H9 (cell line): ENCODE results near the gene TBC1D5. TPM values are rescaled to one million over a fixed set of nuclear protein-coding genes. Genes with fewer than 3 reads are reported as not detected.

ENCODE experiments used
- DNase-seq: peaks from one replicate; pipeline ENCODE4 v3.0.0-alpha.2; 2017
- H2AFZ ChIP-seq: one replicate; pipeline ENCODE4 v1.6.1; 2013; ENCODE audit warnings: mild to moderate bottlenecking, low read length, control low read depth, moderate library complexity
- H2AK5ac ChIP-seq: 2 replicates; pipeline ENCODE4 v1.6.1; 2013; ENCODE audit warnings: low read length, control low read depth, mixed read lengths; ENCODE audit not compliant: insufficient read length
- H2BK120ac ChIP-seq: one replicate; pipeline ENCODE4 v1.6.1; 2013; ENCODE audit warnings: low read depth, mild to moderate bottlenecking, low read length, control low read depth, inconsistent platforms; ENCODE audit not compliant: poor library complexity, severe bottlenecking
- H2BK12ac ChIP-seq: 2 replicates; pipeline ENCODE4 v1.6.1; 2013; ENCODE audit warnings: low read length, control low read depth, mixed read lengths, low read depth; ENCODE audit not compliant: insufficient read length
- H2BK15ac ChIP-seq: 2 replicates; pipeline ENCODE4 v1.6.1; 2013; ENCODE audit warnings: low read depth, low read length, control low read depth
- H2BK20ac ChIP-seq: one replicate; pipeline ENCODE4 v1.6.1; 2013; ENCODE audit warnings: low read depth, mild to moderate bottlenecking, low read length, control low read depth, inconsistent platforms; ENCODE audit not compliant: poor library complexity, severe bottlenecking
- H2BK5ac ChIP-seq: 2 replicates; pipeline ENCODE4 v1.6.1; 2013; ENCODE audit warnings: low read length, control low read depth, mixed read lengths; ENCODE audit not compliant: insufficient read length
- H3K14ac ChIP-seq: 2 replicates; pipeline ENCODE4 v1.6.1; 2013; ENCODE audit warnings: low read length, control low read depth; ENCODE audit not compliant: insufficient read depth
- H3K18ac ChIP-seq: 2 replicates; pipeline ENCODE4 v1.6.1; 2013; ENCODE audit warnings: low read depth, mild to moderate bottlenecking, mixed read lengths, low read length, control low read depth; ENCODE audit not compliant: insufficient read length
- H3K23ac ChIP-seq: 2 replicates; pipeline ENCODE4 v1.6.1; 2013; ENCODE audit warnings: low read length, control low read depth, mixed read lengths, low read depth; ENCODE audit not compliant: insufficient read length
- H3K23me2 ChIP-seq: 2 replicates; pipeline ENCODE4 v1.6.1; 2013; ENCODE audit warnings: low read depth, mild to moderate bottlenecking, mixed read lengths, low read length, control low read depth; ENCODE audit not compliant: insufficient read length, poor library complexity, severe bottlenecking
- H3K27ac ChIP-seq: 2 replicates; pipeline ENCODE4 v1.5.1; 2013; ENCODE audit warnings: low read length, control low read depth, mixed read lengths, low read depth; ENCODE audit not compliant: insufficient read length
- H3K27me3 ChIP-seq: 2 replicates; pipeline ENCODE4 v1.6.1; 2013; ENCODE audit warnings: low read length, control low read depth, inconsistent platforms; ENCODE audit not compliant: insufficient read depth
- H3K4ac ChIP-seq: 2 replicates; pipeline ENCODE4 v1.6.1; 2013; ENCODE audit warnings: low read depth, mild to moderate bottlenecking, control low read depth, inconsistent platforms, low read length, moderate library complexity
- H3K4me1 ChIP-seq: 2 replicates; pipeline ENCODE4 v1.6.1; 2013; ENCODE audit warnings: low read length, control low read depth, inconsistent platforms; ENCODE audit not compliant: insufficient read depth
- H3K4me2 ChIP-seq: 2 replicates; pipeline ENCODE4 v1.6.1; 2013; ENCODE audit warnings: low read length, control low read depth, mixed read lengths; ENCODE audit not compliant: insufficient read length, insufficient read depth
- H3K56ac ChIP-seq: 2 replicates; pipeline ENCODE4 v1.6.1; 2013; ENCODE audit warnings: low read depth, mild to moderate bottlenecking, mixed read lengths, low read length, control low read depth; ENCODE audit not compliant: insufficient read length
- H3K79me1 ChIP-seq: 2 replicates; pipeline ENCODE4 v1.6.1; 2013; ENCODE audit warnings: low read depth, mild to moderate bottlenecking, moderate library complexity, low read length, control low read depth, inconsistent platforms; ENCODE audit not compliant: insufficient read depth, poor library complexity, severe bottlenecking
- H3K79me2 ChIP-seq: 2 replicates; pipeline ENCODE4 v1.6.1; 2013; ENCODE audit warnings: low read length, control low read depth, inconsistent platforms; ENCODE audit not compliant: insufficient read depth
- H3K9ac ChIP-seq: 2 replicates; pipeline ENCODE4 v1.6.1; 2013; ENCODE audit warnings: low read length, control low read depth, mixed read lengths; ENCODE audit not compliant: insufficient read length; ENCODE audit errors: extremely low read depth
- H3K9me3 ChIP-seq: one replicate; pipeline ENCODE4 v1.6.1; 2013; ENCODE audit warnings: low read depth, low read length, inconsistent platforms; ENCODE audit not compliant: control insufficient read depth
- H3T11ph ChIP-seq: one replicate; pipeline ENCODE4 v1.6.1; 2013; ENCODE audit warnings: mild to moderate bottlenecking, low read length, control low read depth, inconsistent platforms
- H4K20me1 ChIP-seq: one replicate; pipeline ENCODE4 v1.6.1; 2013; ENCODE audit not compliant: control insufficient read depth, insufficient read length, insufficient read depth
- H4K5ac ChIP-seq: 2 replicates; pipeline ENCODE4 v1.6.1; 2013; ENCODE audit warnings: low read depth, mild to moderate bottlenecking, mixed read lengths, low read length, control low read depth; ENCODE audit not compliant: insufficient read length
- H4K8ac ChIP-seq: replicated peaks from 2 replicates; pipeline ENCODE4 v1.6.1; 2013; ENCODE audit warnings: low read length, control low read depth, mixed read lengths, low read depth; ENCODE audit not compliant: insufficient read length
- H4K91ac ChIP-seq: 2 replicates; pipeline ENCODE4 v1.6.1; 2013; ENCODE audit warnings: low read depth, mild to moderate bottlenecking, moderate library complexity, mixed read lengths, low read length, control low read depth; ENCODE audit not compliant: insufficient read length
- H3K27ac Mint-ChIP-seq, 3 experiments: 2 replicates in 2 of 3; 3 replicates in 1 of 3; pipeline ENCODE4 v1.8.0; 2020 to 2021; ENCODE audit warnings: mixed read lengths in 3 of 3, mild to moderate bottlenecking in 1 of 3, moderate library complexity in 1 of 3
- H3K27me3 Mint-ChIP-seq: 2 replicates; pipeline ENCODE4 v1.8.0; 2021; ENCODE audit warnings: low read depth, mild to moderate bottlenecking, moderate library complexity, mixed read lengths
- H3K36me3 Mint-ChIP-seq, 3 experiments: 2 replicates in 2 of 3; 3 replicates in 1 of 3; pipeline ENCODE4 v1.8.0; 2020 to 2021; ENCODE audit warnings: low read depth in 3 of 3, mixed read lengths in 3 of 3; ENCODE audit not compliant: insufficient read depth in 1 of 3
- H3K4me1 Mint-ChIP-seq, 2 experiments: 2 replicates each; pipeline ENCODE4 v1.8.0; 2020; ENCODE audit warnings: mixed read lengths in 2 of 2
- H3K4me3 Mint-ChIP-seq, 2 experiments: 2 replicates in 1 of 2; 3 replicates in 1 of 2; pipeline ENCODE4 v1.8.0; 2020 to 2021; ENCODE audit warnings: mild to moderate bottlenecking in 2 of 2, mixed read lengths in 2 of 2, moderate library complexity in 1 of 2
- H3K9me3 Mint-ChIP-seq, 2 experiments: 2 replicates in 1 of 2; 3 replicates in 1 of 2; pipeline ENCODE4 v1.8.0; 2020; ENCODE audit warnings: mild to moderate bottlenecking in 2 of 2, mixed read lengths in 2 of 2, moderate library complexity in 1 of 2
- CTCF ChIP-seq: fragments of 200-600 bp; sonication (generic); conservative IDR thresholded peaks from 3 replicates; pipeline ENCODE4 v1.8.0; 2021; ENCODE audit warnings: antibody characterized with exemption, mild to moderate bottlenecking
- whole genome bisulfite sequencing: extraction: QIAGEN DNeasy Blood & Tissue Kit; methylation state at CpG from one replicate; pipeline ENCODE4 v1.1.7; 2013; ENCODE audit warnings: missing lambda C conversion rate, low lambda C conversion rate, mixed read lengths; ENCODE audit not compliant: insufficient read length; ENCODE audit errors: extremely low coverage; 5-methylcytosine and 5-hydroxymethylcytosine counted together
- total RNA-seq: library from RNA; stranded (reverse); gene quantifications from 2 replicates; pipeline ENCODE4 v1.2.1, GENCODE V29; 2021

The TBC1D5 gene
- total RNA-seq, 1 experiment from 2014 or later: 25.0 TPM

GRCh38 chr3:17724122-17724521 lies 18.3 kb downstream of the TBC1D5 start:
- H4K5ac ChIP-seq: no peak overlapping the region
- no peak for TF ChIP-seq CTCF
- no peaks in the 10 kb centered on the region for H3K79me2 ChIP-seq
- no peak overlapping the region for H3K56ac ChIP-seq
- Mint-ChIP-seq H3K4me1 (no peaks in the 10 kb centered on the region), H3K27ac (no peak overlapping the region), H3K36me3 (peaks cover 12 to 28% (median 13%) of the 10 kb centered on the region in 3 experiments), H3K9me3 (peaks cover 4 to 6% of the 10 kb centered on the region in 2 experiments; a peak in 3 of 5 replicates), H3K27me3 (no peaks in the 10 kb centered on the region), H3K4me3 (no peak overlapping the region)
- peaks cover 3% of the 10 kb centered on the region for H3K79me1 ChIP-seq
- H3K27me3 ChIP-seq: no peaks in the 10 kb centered on the region
- DNase-seq: no peak
- no peak overlapping the region for H2AK5ac ChIP-seq
- H3K9me3 ChIP-seq: no peaks in the 10 kb centered on the region
- no peak overlapping the region for H2BK15ac ChIP-seq
- H3K4me2 ChIP-seq: no peak overlapping the region
- no peak overlapping the region for H3K14ac ChIP-seq
- no peak overlapping the region for H4K8ac ChIP-seq
- H2BK20ac ChIP-seq: no peak overlapping the region
- no peak overlapping the region for H3K4ac ChIP-seq
- H2BK120ac ChIP-seq: no peak overlapping the region
- H3K9ac ChIP-seq: no peak overlapping the region
- H3K27ac ChIP-seq: no peak overlapping the region
- H2BK12ac ChIP-seq: no peak overlapping the region
- no peak overlapping the region for H2BK5ac ChIP-seq
- no peaks in the 10 kb centered on the region for H4K20me1 ChIP-seq
- H3K23me2 ChIP-seq: no peaks in the 10 kb centered on the region
- no peak overlapping the region for H3K18ac ChIP-seq
- no CpG with 5 or more reads among the region's 3 CpGs for WGBS
- no peak overlapping the region for H4K91ac ChIP-seq
- no peaks in the 10 kb centered on the region for H3K4me1 ChIP-seq
- no peak overlapping the region for H3T11ph ChIP-seq
- H2AFZ ChIP-seq: no peak overlapping the region
- H3K23ac ChIP-seq: no peak overlapping the region
